GM19023 (cell line): ENCODE results near the gene HIRA.

Experiments
- ATAC-seq: cut with Tn5 transposase; IDR thresholded peaks from one replicate; pipeline ENCODE4 v1.9.1; 2021; ENCODE audit warnings: mild to moderate bottlenecking, moderate library complexity; ENCODE audit not compliant: unreplicated experiment

Gene HIRA

DNA sequence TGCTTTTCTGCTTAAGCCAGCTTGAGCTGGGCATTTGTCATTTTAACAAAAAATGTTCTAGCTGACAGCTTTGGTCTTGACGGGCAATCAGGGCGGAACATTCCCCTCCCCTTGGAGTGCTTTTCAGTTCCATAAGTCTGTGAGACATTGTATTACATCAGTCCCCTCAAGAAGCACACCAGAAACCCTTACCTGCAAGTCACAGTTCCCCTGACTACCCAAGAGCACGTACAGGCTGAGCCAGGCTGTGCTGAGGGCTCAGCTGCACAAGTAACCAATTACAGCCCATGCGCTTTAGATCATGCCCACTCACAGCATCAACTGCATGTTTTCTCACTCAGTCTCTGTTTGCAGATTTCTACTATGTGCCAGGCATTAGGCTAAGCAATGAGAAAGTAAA is 19.1 kb downstream of the HIRA start:
- ATAC-seq = no peak

DNA sequence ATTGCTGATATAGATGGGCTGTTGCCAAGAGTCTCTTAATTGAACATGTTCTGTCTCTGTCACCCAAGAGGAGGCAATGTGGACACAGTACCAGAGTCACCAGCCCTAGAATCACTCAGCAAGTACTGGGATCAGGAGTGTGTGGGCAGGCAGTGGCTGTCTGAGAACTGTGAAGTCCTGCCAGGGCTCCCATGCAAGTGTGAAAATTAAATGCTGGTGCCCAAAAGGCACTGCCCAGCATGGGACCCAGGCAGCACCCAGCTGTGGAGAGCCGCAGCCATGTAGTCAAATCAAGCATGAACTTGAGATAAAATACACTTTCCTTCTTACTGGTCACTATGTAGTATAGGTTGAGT is 19.9 kb downstream of the HIRA start:
- ATAC-seq = no peak

DNA sequence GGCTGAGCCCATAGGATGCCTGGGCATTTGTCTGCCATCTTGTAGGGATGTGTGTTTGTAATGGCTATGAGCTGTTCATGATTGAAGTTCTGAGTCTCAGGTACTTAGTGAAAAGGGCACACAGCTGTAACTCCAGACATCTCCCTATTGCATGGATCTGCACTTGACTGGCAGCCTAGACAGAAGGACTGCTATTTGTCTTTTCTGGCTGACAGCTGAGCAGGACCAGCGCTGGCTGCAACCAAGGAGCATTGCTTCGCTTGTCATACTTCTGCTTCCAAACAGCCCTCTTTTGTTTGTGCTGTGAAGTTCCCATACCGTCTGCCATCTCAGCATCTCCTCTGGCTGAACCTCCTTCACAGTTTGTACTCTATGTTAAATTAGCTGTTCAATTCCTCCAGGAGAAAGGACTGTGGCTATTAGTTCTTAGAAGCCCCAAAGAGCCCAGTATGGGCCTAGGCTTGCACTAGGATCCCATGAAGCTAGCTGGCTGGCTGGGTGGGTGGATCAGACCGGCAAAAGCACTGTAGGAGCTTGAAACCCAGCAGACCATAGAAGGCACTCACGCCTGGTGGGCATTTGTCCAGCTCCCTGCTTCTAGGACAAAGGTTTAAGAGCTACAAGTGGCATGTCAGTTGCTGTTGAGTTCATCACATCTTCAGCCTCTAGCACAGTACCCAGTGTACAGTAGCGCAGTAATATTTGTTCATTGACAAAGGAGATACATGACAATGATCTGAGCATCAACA is 20.4 kb downstream of the HIRA start:
- no peak for ATAC-seq

DNA sequence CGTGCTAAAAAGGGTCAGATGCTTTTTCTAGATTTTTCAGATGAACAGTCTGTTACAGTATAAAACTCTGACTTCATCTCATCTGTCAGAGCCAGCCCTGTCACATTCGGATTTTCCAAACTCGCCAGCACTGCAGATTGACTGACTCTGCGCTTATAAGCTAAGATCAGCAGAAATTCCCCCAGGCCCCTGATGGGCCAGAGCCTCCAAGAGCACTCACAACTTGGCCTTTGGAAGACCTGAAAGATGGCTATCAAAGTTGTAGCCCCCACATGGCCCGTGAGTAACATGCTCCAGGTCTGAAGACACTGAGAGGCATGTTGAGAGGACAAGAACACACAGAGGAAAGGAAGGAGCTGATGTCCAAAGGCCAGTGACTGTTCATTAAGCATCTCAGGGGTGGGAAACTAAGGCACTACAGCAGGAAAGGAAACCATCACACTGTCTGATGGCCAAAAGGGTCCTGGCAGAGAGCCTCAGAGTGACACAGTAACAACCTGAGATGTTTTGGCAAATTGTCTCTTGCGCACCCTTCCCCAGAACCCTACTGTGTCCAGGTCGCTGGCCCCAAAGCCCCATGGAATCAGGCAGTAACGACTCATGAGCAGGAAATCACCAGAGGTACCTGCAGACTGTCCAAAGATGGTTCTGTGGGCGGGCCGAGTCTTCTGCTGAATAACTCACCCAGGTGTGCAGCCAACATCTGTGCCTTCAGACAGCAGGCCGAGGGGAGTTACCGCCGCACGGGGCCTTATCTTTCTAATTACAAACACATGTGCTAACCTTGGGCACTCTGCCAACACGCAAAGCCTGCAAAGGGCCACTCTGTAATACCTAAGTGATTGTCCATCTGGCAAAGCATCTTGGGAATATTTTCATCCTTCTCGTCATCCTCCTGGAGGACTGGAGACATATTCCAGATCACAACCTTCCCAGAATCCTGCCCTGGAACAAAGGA is 23.6 kb downstream of the HIRA start:
- ATAC-seq = no peak

DNA sequence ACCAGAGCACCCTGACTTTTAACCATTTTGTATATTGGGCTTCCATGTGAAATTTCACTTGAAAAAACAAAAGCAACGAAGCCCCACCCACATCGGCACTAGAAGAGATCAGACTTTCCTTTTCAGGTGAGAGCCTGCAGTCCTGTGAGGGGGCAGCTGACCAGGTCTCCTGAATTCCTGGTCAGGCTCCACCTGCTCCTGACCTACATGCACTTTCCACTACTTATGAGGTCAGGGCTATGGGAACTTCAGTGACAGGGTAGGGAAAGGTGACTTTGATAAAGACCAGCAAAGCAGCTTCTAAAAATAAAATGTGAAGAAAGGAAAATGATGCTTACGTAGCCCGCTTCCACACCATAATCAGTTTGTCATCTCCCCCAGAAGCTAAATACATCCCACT is 24.7 kb downstream of the HIRA start:
- ATAC-seq = no peak

DNA sequence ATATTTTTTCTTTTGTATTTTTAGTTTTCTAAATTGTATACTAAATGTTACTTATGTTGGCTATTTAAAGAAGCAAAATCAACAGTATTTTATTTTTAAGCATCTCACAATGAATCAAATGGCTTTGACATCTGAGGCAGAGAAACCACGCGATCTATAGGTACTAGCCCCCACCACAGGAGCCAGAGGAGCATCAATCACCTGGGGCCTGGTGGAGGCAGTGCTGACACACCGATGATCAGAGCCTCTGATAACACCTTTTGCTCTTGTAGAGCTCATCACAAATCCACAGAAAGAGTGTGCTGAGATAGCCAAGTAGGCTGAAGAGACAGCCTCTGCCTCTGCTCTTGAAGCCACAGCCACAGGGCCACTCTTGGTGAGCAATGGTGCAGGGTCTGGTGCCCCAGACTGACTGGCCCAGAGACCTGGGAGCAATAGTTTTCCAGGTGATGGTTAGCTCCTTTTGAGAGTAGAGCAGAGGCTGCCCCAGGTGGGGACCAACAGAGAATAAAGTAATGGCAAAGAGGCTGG is 25.2 kb downstream of the HIRA start:
- ATAC-seq = no peak

DNA sequence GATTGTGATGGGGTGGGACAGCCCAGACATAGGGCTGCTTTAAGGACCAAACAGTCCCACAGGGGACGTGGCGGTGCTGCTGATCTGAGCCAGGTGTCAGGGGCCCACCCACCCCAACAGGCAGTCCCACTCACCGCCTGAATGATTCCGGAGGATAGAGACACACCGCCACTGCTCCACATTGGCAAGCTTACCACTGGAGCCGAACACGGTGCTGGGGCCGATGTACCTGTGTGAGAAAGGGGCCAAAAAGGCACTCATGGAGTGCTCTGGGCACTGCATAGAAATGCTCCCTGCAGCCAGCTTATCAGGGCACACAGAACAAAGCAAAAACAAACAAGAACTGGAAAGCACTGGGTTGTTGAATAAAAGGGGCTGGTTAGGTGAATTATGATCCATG is 25.9 kb downstream of the HIRA start:
- no peak for ATAC-seq

DNA sequence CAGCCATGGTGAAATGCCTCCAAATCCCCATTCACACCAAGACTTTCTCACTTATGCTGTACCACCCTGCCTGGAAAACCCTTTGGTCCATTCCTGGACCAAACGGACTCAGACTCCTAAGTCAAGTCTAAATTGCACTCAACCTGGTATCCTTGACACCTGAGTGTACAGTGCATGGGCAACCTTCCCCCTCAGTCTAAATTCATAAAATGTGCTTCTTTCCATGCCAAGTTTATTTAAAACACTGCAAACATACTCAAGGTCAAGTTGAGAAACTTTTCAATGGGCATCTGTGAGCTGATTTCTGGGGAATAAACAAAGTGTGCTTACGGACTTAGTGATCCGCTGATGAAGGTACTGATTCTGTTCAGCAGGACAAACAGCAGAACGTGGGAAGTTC is 26.4 kb downstream of the HIRA start:
- ATAC-seq = no peak

DNA sequence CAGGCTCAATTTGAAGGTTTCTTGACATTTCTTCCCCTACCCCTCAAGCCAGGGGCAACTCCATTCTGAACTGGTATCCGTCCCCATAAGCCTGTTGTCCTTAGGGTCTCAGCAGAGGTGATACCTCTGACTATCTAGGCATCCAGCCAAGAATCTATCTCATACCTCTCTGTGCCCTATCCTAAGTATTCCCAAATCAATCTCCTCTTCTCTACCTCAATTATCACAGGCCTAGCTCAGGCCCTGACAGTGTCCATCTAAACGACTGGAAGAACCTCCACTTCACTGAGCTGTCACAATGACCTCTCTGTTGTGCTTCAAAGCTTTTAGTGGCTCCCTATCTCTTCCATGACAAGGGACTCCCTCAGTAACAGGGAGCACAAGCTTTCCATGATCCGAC is 26.9 kb downstream of the HIRA start:
- no peak for ATAC-seq

DNA sequence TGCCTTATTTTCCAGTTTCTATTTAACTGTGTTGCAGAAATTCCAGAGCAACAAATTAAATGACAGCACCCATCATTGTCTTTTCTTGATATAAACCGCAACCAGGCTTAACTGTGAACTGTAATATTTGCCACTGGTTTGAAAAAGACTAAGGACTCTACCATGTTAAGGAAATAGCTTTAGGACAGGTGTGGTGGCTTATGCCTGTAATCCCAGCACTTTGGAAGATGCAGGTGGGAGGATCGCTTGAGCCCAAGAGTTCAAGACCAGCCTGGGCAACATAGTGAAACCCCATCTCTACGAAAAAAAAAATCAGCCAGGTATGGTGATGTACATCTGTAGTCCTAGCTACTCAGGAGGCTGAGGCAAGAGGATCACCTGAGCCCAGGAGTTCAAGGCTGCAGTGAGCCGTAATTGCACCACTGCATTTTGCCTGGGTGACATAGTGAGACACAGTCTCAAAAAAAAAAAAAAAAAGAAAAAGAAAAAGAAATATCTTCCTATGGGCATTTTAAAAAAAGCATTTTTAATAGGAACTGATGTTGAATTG is 28.8 kb downstream of the HIRA start:
- no peak for ATAC-seq

DNA sequence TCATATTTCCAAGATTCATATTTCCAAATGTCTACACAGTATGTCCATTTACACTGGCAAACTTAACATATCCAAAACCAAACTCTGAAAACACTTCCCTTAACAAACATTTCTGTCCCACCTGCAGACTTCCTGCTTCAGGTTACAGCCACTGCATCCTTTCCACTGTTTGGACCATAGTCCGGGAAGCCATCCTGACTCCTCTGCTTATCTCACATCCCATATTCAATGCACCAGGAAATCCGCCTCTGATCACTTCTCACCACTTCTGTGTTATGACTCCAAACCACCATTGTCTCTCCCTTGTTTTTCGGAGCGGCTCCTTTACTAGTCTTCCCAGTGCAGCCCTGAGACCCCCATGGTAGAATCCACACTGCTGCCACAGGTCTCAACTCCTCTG is 30.1 kb downstream of the HIRA start:
- no peak for ATAC-seq

DNA sequence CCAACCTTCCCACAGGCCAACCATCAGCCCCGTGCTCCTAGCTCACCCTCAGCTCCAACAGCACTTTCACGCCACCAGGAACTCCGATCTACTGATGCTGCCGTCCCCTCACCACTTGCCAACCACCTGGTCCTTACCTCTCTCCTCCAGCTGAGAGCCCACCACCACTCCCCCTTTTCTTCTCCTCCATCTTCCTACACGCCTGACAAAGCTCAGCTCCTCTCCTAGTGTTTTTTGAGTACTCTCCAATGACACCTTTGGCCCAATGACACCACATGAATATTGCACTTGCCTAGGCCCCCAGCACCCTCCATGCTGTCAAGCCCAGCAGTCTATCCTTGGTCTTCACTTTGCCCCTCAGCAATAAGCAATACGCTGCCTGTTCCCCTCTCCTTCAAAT is 30.7 kb downstream of the HIRA start:
- no peak for ATAC-seq

DNA sequence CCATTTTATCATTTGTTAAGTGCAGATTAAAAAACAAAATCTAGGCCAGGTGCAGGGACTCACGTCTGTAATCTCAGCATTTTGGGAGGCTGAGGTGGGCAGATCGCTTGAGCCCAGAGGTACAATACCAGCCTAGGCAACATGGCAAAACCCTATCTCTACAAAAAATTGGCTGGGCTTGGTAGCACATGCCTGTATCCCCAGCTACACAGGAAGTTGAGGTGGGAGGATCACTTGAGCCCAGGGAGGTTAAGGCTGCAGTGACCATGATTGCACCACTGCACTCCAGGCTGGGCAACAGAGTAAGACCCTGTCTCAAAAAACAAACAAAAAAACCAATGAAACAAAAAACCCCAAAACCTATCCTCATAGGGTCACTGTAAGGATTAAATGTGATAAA is 32.9 kb downstream of the HIRA start:
- ATAC-seq = no peak

DNA sequence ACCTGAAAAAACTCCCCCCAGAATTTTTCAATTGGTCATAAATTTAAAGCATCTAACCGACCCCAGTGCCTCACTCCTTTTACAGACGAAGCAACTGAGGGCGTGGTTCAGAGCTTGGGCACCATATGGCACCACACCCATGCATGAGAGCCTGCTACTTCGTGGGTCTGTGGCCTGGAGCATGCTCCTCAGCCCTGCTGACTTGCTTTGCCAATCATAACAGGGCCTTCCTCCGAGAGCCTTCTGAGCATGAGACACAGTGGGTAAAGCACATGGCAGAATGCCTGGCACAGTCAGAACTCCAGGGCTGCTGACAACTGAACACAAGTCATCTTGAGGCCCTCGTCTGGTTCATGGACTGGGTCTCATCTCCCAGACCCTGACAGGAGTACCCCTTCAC is 33.3 kb downstream of the HIRA start:
- no peak for ATAC-seq

DNA sequence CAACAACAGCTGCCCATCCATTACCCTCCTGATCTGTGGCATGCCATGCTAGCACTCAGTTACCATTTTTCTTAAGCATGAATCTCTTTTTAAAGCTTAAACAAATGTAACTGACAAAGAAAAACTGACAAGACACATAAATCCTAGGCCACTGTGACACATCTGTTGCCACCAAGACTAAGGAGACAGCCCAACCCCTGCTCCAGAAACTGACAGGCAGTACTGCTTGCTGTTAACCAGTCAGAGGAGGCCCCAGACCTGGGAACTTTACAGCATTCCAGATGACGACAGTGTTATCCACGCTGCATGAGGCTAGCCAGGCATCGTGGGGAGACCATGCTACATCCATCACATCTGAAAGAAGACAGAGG is 33.8 kb downstream of the HIRA start:
- ATAC-seq = no peak

DNA sequence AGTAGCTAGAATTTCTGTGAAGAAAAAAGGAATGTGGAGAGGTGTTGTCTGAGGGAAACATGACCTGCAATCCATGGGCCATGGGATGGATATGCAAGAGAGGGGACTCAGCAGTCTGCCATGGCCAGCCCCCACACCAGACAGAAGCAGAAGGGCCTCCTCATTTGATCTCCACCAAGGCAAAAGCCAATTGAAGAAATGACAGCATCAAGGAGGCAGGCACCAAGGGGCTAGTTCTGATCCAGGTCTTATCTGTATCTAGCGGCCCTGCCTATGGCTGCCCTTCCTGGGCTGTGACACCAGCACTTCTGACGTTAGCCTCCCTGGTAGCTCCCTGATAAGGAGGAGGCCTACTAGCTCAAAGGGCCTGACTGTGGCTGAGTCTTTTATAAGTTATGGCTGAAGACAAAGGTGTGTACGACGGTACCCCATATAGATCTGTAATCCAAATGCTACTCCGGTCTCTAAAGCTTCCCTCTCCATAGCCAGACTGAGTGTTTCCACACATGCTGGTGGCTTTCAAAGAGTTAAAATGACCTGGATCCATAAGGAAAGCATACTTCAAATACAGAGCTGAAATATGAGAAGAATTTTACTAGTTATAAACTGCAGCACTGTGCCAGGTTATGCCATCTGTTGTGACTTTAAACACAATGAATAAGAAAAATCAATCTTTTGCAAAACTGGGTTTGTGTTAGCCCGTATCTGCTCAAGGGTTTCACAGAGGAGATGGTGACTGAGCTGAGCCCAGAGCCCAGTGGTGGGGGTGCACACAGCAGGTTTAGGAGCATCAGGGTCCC is 34.4 kb downstream of the HIRA start:
- ATAC-seq = no peak

DNA sequence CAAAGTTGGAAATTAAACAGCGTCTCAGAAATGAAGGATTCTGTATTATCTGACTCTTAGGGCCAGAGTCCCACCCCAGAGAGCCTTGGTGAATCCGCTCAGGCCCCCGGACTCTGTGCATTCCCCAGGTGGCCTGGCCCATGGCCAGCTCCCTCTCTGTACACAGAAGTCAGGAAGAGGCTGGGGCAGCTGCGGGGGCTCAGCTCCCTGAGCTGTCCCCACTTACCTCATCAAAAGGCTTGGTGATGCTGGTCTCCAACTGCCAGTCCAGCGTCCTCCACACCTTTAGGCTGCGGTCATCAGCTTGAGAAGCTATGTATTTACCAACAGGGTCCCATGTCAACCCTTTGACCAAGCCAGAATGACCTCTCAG is 35.0 kb downstream of the HIRA start:
- no peak for ATAC-seq

DNA sequence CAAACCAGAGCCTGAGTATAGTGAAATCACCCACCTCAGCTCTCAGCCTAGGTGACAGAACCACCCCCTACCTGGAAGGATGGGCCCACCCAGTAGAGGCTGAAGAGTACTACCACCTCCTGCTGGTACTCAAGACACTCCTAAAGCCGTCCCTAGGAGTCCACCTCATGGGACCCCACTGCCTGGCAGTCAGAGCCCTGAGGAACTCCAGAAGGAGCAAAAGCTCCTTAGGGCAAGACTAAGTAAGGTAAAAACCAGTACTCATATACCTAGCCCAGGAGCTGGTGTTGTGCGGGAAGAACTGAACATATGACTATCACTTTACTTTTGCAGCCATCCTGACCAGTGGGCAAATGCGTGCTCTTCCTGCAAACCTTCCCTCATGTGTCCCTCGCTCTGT is 36.3 kb downstream of the HIRA start:
- no peak for ATAC-seq

DNA sequence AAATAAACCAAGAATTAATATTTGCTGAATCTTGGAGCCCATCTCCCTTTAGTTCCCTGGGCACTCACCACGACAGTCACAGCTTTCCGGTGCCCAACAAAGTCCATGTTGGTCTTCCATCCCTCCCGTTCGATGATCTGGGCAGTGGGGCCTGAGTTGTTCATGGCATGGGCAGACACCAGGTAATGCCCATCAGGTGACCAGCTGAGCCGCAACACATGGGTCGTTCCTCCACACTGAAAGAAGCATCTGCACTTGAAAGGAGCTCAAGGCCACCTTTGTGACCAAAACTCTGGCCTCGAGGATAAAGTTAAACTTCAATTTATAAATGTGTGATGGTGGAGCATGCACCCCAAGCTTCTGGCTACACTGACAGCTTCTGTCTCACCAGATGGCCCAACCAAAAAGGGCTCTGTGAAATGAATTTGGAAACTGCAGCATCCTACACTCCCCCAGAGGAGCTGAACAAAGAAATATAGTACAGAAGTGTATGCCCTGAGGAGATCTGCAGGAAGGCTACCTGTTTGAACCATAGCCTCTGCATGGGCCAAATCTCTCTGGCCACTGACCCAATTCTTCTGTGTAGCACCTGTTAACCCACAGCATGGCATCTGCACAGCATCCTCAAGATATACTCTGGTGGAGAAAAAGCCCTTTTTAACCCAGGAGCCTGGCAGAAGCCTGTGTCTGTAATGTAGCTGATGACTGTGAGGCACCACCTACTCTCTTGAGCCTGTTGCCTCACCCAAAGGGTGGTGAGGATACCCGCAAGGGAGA is 37.1 kb downstream of the HIRA start:
- ATAC-seq = no peak

DNA sequence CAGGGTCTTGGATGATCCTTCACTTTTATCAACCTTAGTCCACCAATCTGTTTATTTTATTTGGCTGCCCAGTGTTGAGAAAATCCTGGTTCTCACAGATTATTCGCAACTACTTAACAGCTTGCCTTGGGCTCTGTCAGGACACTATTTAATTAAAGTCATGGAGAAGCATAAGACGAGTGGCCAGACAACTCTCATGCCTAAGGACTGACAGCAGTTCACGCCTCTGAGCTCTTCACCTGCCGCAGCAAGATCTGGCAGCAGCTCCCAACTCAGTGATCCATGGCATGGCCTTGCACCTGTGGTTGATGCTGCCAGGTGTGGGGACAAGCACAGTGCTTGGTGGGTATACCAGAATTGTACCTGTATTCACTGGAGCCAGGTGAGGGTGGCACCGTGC is 37.8 kb downstream of the HIRA start:
- ATAC-seq = no peak
